Kidney (tissue), 14 donors: ENCODE results near the gene PCDH9. TPM values are rescaled to one million over a fixed set of nuclear protein-coding genes. Genes with fewer than 3 reads are reported as not detected.

Experiments
- DNase-seq, 5 donors: peaks; one replicate each; pipeline ENCODE4 v3.0.0-alpha.2; 2013 to 2020
- FAIRE-seq: peaks from 2 replicates; lab custom pipeline; 2012; peaks lifted over from hg19 to GRCh38; lab: Jason Lieb, UNC
- H3K27ac ChIP-seq, 2 donors: one replicate each; pipeline ENCODE4 v1.7.0; 2013; ENCODE audit warnings: low read depth in 2 of 2, low read length in 2 of 2, inconsistent platforms in 1 of 2
- H3K27me3 ChIP-seq: one replicate; pipeline ENCODE4 v1.7.1; 2013; ENCODE audit warnings: low read length, inconsistent platforms; ENCODE audit not compliant: control insufficient read depth, insufficient read depth
- H3K36me3 ChIP-seq, 3 donors: one replicate each; pipeline versions ENCODE4 v1.7.0 to v1.7.1; 2013; ENCODE audit warnings: low read length in 3 of 3, control low read depth in 1 of 3, inconsistent platforms in 1 of 3; ENCODE audit not compliant: insufficient read depth in 3 of 3, control insufficient read depth in 2 of 3
- H3K4me1 ChIP-seq, 3 donors: one replicate each; pipeline versions ENCODE4 v1.7.0 to v1.7.1; 2013; ENCODE audit warnings: low read length in 3 of 3, inconsistent platforms in 1 of 3, low read depth in 1 of 3; ENCODE audit not compliant: control insufficient read depth in 2 of 3, insufficient read depth in 2 of 3
- H3K4me3 ChIP-seq, 3 donors: one replicate each; pipeline versions ENCODE4 v1.7.0 to v1.8.1; 2013; ENCODE audit warnings: low read length in 3 of 3, control low read depth in 1 of 3, inconsistent platforms in 1 of 3
- H3K9ac ChIP-seq, 3 donors: one replicate each; pipeline versions ENCODE4 v1.7.0 to v1.7.1; 2013; ENCODE audit warnings: low read length in 3 of 3, control low read depth in 1 of 3, inconsistent platforms in 1 of 3
- H3K9me3 ChIP-seq, 3 donors: one replicate each; pipeline versions ENCODE4 v1.7.0 to v1.7.1; 2013; ENCODE audit warnings: low read length in 3 of 3, control low read depth in 1 of 3, inconsistent platforms in 1 of 3; ENCODE audit not compliant: control insufficient read depth in 2 of 3, insufficient read depth in 1 of 3
- CTCF ChIP-seq: IDR thresholded peaks from 3 replicates; pipeline ENCODE4 v1.5.1; 2012; ENCODE audit warnings: mild to moderate bottlenecking, moderate library complexity, borderline replicate concordance; ENCODE audit not compliant: insufficient read depth; ENCODE audit errors: extremely low read depth
- intact Hi-C: fragments of 100-400 bp; cut with DNase I; formaldehyde crosslinking; loops from one replicate; pipeline ENCODE4 v1.11.1; 2022
- polyA plus RNA-seq: library from polyadenylated mRNA; stranded (reverse); fragments of 350-450 nt; fragmentation: Illumina TruSeq; extraction: RNeasy Lipid Tissue Mini Kit (QIAGEN cat#74804); gene quantifications from one replicate; pipeline ENCODE4 v1.2.3, GENCODE V29; 2014; ENCODE audit warnings: low read depth, low replicate concordance; ENCODE audit not compliant: insufficient read depth
- total RNA-seq: library from RNA; stranded (reverse); fragmentation: NEBNext Ultra II Directional; extraction: Animal tissue kit (Norgen Biotek cat#: 25700); gene quantifications from one replicate; pipeline ENCODE4 v1.2.1, GENCODE V29; 2021
- donor health status: control.
- donor health status: control.
- donor health status: control.
- donor health status: control.
- donor health status: control.
- donor health status: DM: yes; HTN: yes; CAD: no.
- donor health status: Normal renal cell carcinoma (clear cell type).

PCDH9 gene
- total and polyA plus RNA-seq, 2 donors from 2014 or later, result 1.6 to 9.5 TPM

GRCh38 chr13:67094952-67095351 is 135.2 kb downstream of the PCDH9 start:
- Histone ChIP-seq H3K27ac (no peak overlapping the region), H3K9me3 (no peaks in the 10 kb centered on the region), H3K4me1 (no peaks in the 10 kb centered on the region), H3K4me3 (no peak overlapping the region), H3K9ac (no peak overlapping the region), H3K36me3 (no peaks in the 10 kb centered on the region), H3K27me3 (no peaks in the 10 kb centered on the region)
- DNase-seq (peak in 1 of 5 donors; percentile 13), FAIRE-seq (no peak)
- TF ChIP-seq CTCF, result no peak
- intact Hi-C loops, result no loop called here

- intact Hi-C loops, result no loop called here
- Histone ChIP-seq H3K36me3 (no peaks in the 10 kb centered on the region), H3K27ac (no peak overlapping the region), H3K27me3 (no peaks in the 10 kb centered on the region), H3K4me1 (no peaks in the 10 kb centered on the region), H3K9ac (no peak overlapping the region), H3K9me3 (no peaks in the 10 kb centered on the region), H3K4me3 (no peak overlapping the region)
- DNase-seq (no peak), FAIRE-seq (no peak)
- TF ChIP-seq CTCF, result no peak
Observed at GRCh38 chr13:67094078-67094477, 136.1 kb downstream of the PCDH9 start.

GRCh38 chr13:67091603-67092002 is 138.5 kb downstream of the PCDH9 start:
- Histone ChIP-seq H3K9ac (no peak overlapping the region), H3K27ac (no peak overlapping the region), H3K9me3 (no peaks in the 10 kb centered on the region), H3K4me3 (no peak overlapping the region), H3K27me3 (no peaks in the 10 kb centered on the region), H3K4me1 (no peaks in the 10 kb centered on the region), H3K36me3 (no peaks in the 10 kb centered on the region)
- FAIRE-seq, result no peak
- no peak for DNase-seq
- no peak for TF ChIP-seq CTCF
- intact Hi-C loops, result no loop called here

- Histone ChIP-seq H3K4me3 (no peak overlapping the region), H3K9ac (no peak overlapping the region), H3K36me3 (no peaks in the 10 kb centered on the region), H3K27me3 (no peaks in the 10 kb centered on the region), H3K4me1 (no peaks in the 10 kb centered on the region), H3K9me3 (no peaks in the 10 kb centered on the region), H3K27ac (no peak overlapping the region)
- DNase-seq, result no peak
- intact Hi-C loops, result no loop called here
- no peak for FAIRE-seq
- no peak for TF ChIP-seq CTCF
Observed at GRCh38 chr13:67090856-67091255, 139.3 kb downstream of the PCDH9 start.
